B cell (primary cell): Measurements from ENCODE around the gene NCAPH2. TPM values are rescaled to one million over a fixed set of nuclear protein-coding genes. Genes with fewer than 3 reads are reported as not detected.

ENCODE experiments used
- ATAC-seq: fragments of 200-7000 bp; cut with Tn5 transposase; one replicate; pipeline ENCODE4 v1.10.0; 2021; ENCODE audit warnings: low read depth, mild to moderate bottlenecking, moderate number of reproducible peaks, moderate library complexity
- CTCF ChIA-PET: fragments of 350-600 bp; sonication (Branson Sonifier 250); formaldehyde crosslinking; loops from one replicate; lab custom pipeline; 2021; ENCODE audit warnings: antibody characterized with exemption, inconsistent platforms; lab: Charles Lee
- POLR2A ChIA-PET: fragments of 350-600 bp; sonication (Branson Sonifier 250); formaldehyde crosslinking; loops from one replicate; lab custom pipeline; 2021; ENCODE audit warnings: antibody characterized with exemption; lab: Charles Lee
- DNase-seq: peaks from one replicate; pipeline ENCODE4 v3.0.0; 2013
- H2AFZ ChIP-seq: 2 replicates; pipeline ENCODE4 v1.6.1; 2012; ENCODE audit warnings: mild to moderate bottlenecking, low read depth, low read length; ENCODE audit not compliant: insufficient read depth, poor library complexity, severe bottlenecking
- H3K27ac ChIP-seq, 2 donors: 1 replicate in 1 of 2; 2 replicates in 1 of 2; pipeline ENCODE4 v1.5.1; 2012 to 2013; ENCODE audit warnings: low read length in 2 of 2, mild to moderate bottlenecking in 2 of 2, moderate library complexity in 1 of 2
- H3K27me3 ChIP-seq, 4 experiments: fragments of 200-600 bp in 1 of 4; sonication (generic) in 1 of 4; replicated peaks in 1 of 4; 1 replicate in 2 of 4; 2 replicates in 2 of 4; pipeline versions ENCODE4 v1.6.1 to v1.7.0; 2013 to 2016; ENCODE audit warnings: low read length in 3 of 4, mild to moderate bottlenecking in 2 of 4, mixed read lengths in 1 of 4, moderate library complexity in 1 of 4; ENCODE audit not compliant: insufficient read depth in 4 of 4, control insufficient read depth in 3 of 4; ENCODE audit errors: control extremely low read depth in 1 of 4
- H3K36me3 ChIP-seq, 2 experiments: replicated peaks in 1 of 2; 1 replicate in 1 of 2; 2 replicates in 1 of 2; pipeline versions ENCODE4 v1.6.1 to v1.7.1; 2013; ENCODE audit warnings: low read length in 1 of 2; ENCODE audit not compliant: insufficient read depth in 2 of 2, control insufficient read depth in 1 of 2; ENCODE audit errors: control extremely low read depth in 1 of 2, extremely low read depth in 1 of 2
- H3K4me1 ChIP-seq, 2 donors: fragments of 200-600 bp in 1 of 2; sonication (generic) in 1 of 2; 1 replicate in 1 of 2; 2 replicates in 1 of 2; pipeline versions ENCODE4 v1.5.1 to v1.6.1; 2013 to 2017; ENCODE audit warnings: low read length in 2 of 2; ENCODE audit not compliant: control insufficient read depth in 2 of 2, insufficient read depth in 2 of 2
- H3K4me2 ChIP-seq: replicated peaks from 2 replicates; pipeline ENCODE3; 2012; ENCODE audit warnings: mild to moderate bottlenecking, low read depth, low read length; ENCODE audit not compliant: poor library complexity, severe bottlenecking
- H3K4me3 ChIP-seq, 5 experiments: fragments of 200-600 bp in 1 of 5; sonication (generic) in 1 of 5; 1 replicate in 3 of 5; 2 replicates in 2 of 5; pipeline versions ENCODE4 v1.5.1 to v1.7.0; 2011 to 2016; ENCODE audit warnings: low read length in 4 of 5, mild to moderate bottlenecking in 4 of 5, low read depth in 2 of 5, control low read depth in 1 of 5, moderate library complexity in 1 of 5; ENCODE audit not compliant: insufficient read depth in 1 of 5; ENCODE audit errors: control extremely low read depth in 1 of 5, extremely low read depth in 1 of 5
- H3K79me2 ChIP-seq: fragments of 200-600 bp; sonication (generic); one replicate; pipeline ENCODE4 v1.6.0; 2016; ENCODE audit warnings: low read length; ENCODE audit not compliant: control insufficient read depth, insufficient read depth
- H3K9ac ChIP-seq: fragments of 200-600 bp; sonication (generic); 2 replicates; pipeline ENCODE4 v1.6.1; 2017; ENCODE audit warnings: mild to moderate bottlenecking, low read length, moderate library complexity
- H3K9me3 ChIP-seq, 3 donors: one replicate each; pipeline versions ENCODE4 v1.6.1 to v1.7.1; 2013; ENCODE audit warnings: low read length in 2 of 3; ENCODE audit not compliant: control insufficient read depth in 2 of 3, insufficient read depth in 1 of 3; ENCODE audit errors: control extremely low read depth in 1 of 3
- H4K20me1 ChIP-seq: 2 replicates; pipeline ENCODE4 v1.6.0; 2012; ENCODE audit warnings: mild to moderate bottlenecking, low read length; ENCODE audit not compliant: insufficient read depth, control insufficient read depth, poor library complexity, severe bottlenecking
- H3K27ac Mint-ChIP-seq: one replicate; pipeline ENCODE4 v1.8.0; 2021; ENCODE audit warnings: mixed read lengths
- H3K27me3 Mint-ChIP-seq: one replicate; pipeline ENCODE4 v1.8.0; 2021; ENCODE audit warnings: mixed read lengths
- H3K4me1 Mint-ChIP-seq: one replicate; pipeline ENCODE4 v1.8.0; 2021; ENCODE audit warnings: mixed read lengths
- H3K4me3 Mint-ChIP-seq: one replicate; pipeline ENCODE4 v1.8.0; 2021; ENCODE audit warnings: mixed read lengths
- H3K9me3 Mint-ChIP-seq: one replicate; pipeline ENCODE4 v1.8.0; 2022; ENCODE audit warnings: mixed read lengths; ENCODE audit not compliant: insufficient read depth
- EZH2 ChIP-seq: IDR thresholded peaks from 2 replicates; pipeline ENCODE4 v1.6.1; 2012; ENCODE audit warnings: borderline replicate concordance, low read depth, mild to moderate bottlenecking, moderate library complexity, low read length; ENCODE audit not compliant: insufficient read depth, poor library complexity, severe bottlenecking
- WGBS: methylation state at CpG from one replicate; pipeline ENCODE4 v1.1.5; 2013; ENCODE audit warnings: missing lambda C conversion rate; ENCODE audit not compliant: insufficient coverage; 5-methylcytosine and 5-hydroxymethylcytosine counted together
- intact Hi-C: fragments of 100-400 bp; cut with micrococcal nuclease; formaldehyde crosslinking; loops from one replicate; pipeline ENCODE4 v1.10.0; 2022
- polyA plus RNA-seq: library from polyadenylated mRNA; depleted of rRNA; stranded (reverse); fragments of >200 nt; gene quantifications from 2 replicates; pipeline ENCODE4 v1.2.3, GENCODE V29; 2012
- total RNA-seq, 2 donors: library from RNA; stranded (reverse); fragments of 120-200 nt in 1 of 2; gene quantifications; 1 replicate in 1 of 2; 2 replicates in 1 of 2; pipeline versions ENCODE4 v1.2.3 to v1.2.4, GENCODE V29; 2013 to 2022
- TF ChIP-seq, protein P1 (sequence below): fragments of 200-600 bp; IDR thresholded peaks from one replicate; pipeline ENCODE4 v1.8.0; 2022; ENCODE audit warnings: antibody characterized with exemption, mild to moderate bottlenecking

The NCAPH2 gene
- total and polyA plus RNA-seq, 2 donors (not counting 1 experiment from before 2014, with no cell fraction given) = 47.1 to 76.9 TPM

DNA sequence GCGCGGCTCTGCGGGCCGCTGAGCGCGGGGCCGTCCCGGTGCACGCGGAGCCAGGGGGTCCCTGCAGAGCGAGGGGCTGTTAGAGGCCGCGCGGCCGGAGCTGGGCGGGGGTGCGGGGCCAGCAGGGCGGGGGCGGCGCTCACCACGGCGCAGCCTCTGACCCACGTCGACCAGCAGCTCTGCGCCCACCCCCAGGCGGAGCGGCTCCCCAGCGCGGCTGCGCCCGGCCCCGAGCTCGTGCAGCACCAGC is 17.8 kb downstream of the NCAPH2 start:
- Histone ChIP-seq H3K4me1 (peaks cover 16 to 54% of the 10 kb centered on the region in 2 donors), H3K4me3 (peak overlapping the region in 4 of 5 experiments; percentile 68 to 76 (median 72)), H4K20me1 (peaks cover 27% of the 10 kb centered on the region), H3K79me2 (peaks cover 43% of the 10 kb centered on the region), H3K36me3 (peaks cover 0 to 30% of the 10 kb centered on the region in 2 experiments), H2AFZ (peak overlapping the region; percentile 78), H3K4me2 (peak overlapping the region; percentile 98), H3K9ac (peak overlapping the region; percentile 89), H3K27me3 (no peaks in the 10 kb centered on the region), H3K27ac (peak overlapping the region; percentile 60 to 83), H3K9me3 (peaks cover 0 to 9% (median 0%) of the 10 kb centered on the region in 3 donors)
- POLR2A ChIA-PET = interaction anchor here (0.6 to 5.4 kb wide), 20 partner anchors 9 to 336 kb away, joined by 3 to 104 read pairs (median 8); partner anchors contain the start of genes CHKB, DENND6B, HDAC10 and KLHDC7B
- Mint-ChIP-seq H3K27me3 (no peaks in the 10 kb centered on the region), H3K4me1 (peaks cover 34% of the 10 kb centered on the region), H3K27ac (peak overlapping the region; percentile 91), H3K9me3 (no peaks in the 10 kb centered on the region), H3K4me3 (peak overlapping the region; percentile 90)
- CTCF ChIA-PET = interaction anchor here (0.6 to 5.5 kb wide), 46 partner anchors 9 to 334 kb away, joined by 3 to 81 read pairs (median 5); partner anchors contain the start of genes ADM2, ARSA, CHKB and HDAC10
- ATAC-seq = no peak
- DNase-seq = no peak
- TF ChIP-seq, protein P1, sequence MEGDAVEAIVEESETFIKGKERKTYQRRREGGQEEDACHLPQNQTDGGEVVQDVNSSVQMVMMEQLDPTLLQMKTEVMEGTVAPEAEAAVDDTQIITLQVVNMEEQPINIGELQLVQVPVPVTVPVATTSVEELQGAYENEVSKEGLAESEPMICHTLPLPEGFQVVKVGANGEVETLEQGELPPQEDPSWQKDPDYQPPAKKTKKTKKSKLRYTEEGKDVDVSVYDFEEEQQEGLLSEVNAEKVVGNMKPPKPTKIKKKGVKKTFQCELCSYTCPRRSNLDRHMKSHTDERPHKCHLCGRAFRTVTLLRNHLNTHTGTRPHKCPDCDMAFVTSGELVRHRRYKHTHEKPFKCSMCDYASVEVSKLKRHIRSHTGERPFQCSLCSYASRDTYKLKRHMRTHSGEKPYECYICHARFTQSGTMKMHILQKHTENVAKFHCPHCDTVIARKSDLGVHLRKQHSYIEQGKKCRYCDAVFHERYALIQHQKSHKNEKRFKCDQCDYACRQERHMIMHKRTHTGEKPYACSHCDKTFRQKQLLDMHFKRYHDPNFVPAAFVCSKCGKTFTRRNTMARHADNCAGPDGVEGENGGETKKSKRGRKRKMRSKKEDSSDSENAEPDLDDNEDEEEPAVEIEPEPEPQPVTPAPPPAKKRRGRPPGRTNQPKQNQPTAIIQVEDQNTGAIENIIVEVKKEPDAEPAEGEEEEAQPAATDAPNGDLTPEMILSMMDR = no peak
- TF ChIP-seq EZH2 = no peak
- under 1% methylated on average over 33 of the region's 33 CpGs for WGBS
- intact Hi-C loops = loop anchor here (1.0 to 5.0 kb wide), 7 partner anchors 17 to 280 kb away; partner anchors contain the start of genes CHKB, KLHDC7B, NCAPH2 and SYCE3
